ENCODE measurements around the gene MLLT3.
"Not testable (repeated sequence)": the region's sequence is repeated elsewhere in the genome, so short reads cannot be mapped to it uniquely, and the experiment has no call there.

The MLLT3 gene

GRCh38 chr9:20594608-20595007 is 27.7 kb downstream of the MLLT3 start:
- no peak for DNase-seq (ENCODE audit: low spot score)

GRCh38 chr9:20593537-20593936 is 28.8 kb downstream of the MLLT3 start:
- peak; percentile 61 for DNase-seq (ENCODE audit: low spot score)

DNA sequence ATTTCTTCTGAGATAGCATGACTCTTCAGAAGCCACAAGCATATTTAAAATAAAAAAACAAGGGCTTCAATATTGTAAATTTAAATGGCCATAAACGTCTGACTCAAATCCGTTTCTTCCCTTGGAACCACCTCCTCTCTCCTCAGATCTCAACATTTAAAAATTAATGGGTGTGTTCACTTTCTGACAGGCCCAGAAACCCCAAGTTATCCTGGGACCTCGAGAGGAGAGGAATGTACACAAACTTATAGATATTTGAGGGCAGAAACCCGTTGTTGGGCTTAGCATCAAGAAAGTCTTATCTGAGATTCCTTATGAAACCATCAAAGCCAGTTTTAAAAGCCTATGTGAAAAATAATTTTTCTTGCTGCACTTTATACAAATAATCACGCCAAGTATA is 29.2 kb downstream of the MLLT3 start:
- no peak for DNase-seq (ENCODE audit: low spot score)

- no peak for DNase-seq (ENCODE audit: low spot score)
Observed at GRCh38 chr9:20592673-20593072, 29.6 kb downstream of the MLLT3 start.

DNA sequence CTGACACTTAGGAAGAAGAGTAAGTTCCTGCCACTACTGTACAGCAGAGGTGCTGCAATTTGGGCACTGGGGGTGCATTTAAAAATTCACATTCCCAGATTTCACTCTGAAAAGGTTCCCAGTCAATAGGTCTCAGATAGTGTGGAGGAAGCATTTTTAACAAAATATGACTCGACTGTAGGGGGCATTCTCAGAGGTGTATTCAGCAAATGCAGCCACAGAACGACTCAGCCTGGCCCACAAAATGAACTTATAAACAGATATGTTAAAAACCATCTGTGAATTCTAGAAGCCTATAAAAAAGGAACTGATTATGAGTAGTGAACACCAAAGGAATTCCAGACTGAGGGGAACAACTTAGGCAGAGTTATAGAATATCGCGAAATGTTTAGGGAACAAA is 31.1 kb downstream of the MLLT3 start:
- DNase-seq (ENCODE audit: low spot score), result no peak

DNA sequence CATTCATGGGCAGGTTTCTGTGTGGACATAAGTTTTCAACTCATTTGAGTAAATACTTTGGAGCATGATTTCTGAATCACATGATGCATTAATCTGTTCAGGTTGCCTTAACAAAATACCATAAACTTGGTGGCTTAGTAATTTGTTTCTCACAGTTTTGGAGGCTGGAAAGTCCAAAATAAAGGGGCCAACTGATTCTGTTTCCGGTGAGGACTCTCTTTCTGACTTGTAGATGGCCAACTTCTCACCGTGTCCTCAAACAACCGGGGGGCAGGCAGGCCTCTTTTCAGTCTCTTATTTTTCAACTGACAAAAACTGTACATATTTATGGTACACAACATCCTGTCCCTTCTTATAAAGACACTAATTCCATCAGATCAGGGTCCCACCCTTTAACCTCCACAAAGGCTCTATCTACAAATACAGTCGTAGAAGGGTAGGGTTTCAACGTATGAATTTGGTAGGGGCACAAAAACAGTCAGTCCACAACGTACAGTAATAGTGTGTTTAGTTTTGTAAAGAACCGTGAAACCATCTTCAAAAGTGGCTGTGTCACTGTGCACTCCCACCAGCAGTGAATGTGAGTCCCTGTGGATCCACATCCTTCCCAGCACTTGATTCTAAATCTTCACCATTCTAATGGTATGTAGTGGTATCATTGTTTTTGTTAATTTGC is 37.2 kb downstream of the MLLT3 start:
- DNase-seq (ENCODE audit: low spot score), result no peak

GRCh38 chr9:20583088-20583487 is 39.2 kb downstream of the MLLT3 start:
- DNase-seq (ENCODE audit: low spot score), result not testable (repeated sequence)

DNA sequence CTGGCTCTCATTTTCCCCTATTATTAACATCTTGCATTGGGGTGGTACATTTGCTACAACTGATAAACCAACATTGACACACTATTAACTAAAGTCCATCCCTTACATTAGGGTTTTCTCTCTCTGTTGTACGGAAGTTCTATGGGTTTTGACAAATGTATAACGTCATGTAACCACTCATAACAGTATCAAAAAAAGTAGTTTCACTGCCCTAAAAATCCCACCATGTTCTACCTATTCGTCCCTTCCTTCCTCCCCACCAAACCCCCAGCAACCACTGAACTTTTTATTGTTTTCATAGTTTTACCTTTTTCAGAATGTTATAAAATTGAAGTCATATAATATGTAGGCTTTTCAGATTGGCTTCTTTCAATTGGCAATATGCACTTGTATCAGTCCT is 40.1 kb downstream of the MLLT3 start:
- DNase-seq (ENCODE audit: low spot score), result no peak

DNA sequence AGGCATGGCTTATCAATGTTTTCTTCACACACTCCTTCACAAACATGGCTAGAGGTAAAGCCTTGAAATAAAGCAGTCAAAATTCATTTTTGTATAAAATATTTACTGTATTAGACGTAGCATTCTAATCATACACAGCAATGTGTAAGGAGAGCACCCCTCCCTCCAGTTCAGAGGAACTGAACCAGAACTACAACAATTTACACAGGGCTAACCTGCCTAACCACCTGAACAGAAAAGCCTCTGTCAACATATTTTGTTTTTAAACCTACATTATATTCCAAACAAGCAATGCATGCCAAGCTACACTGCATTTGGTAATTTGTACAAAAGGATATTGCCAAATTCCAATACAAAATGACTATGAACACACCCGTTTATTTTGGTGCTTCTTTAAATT is 41.6 kb downstream of the MLLT3 start:
- DNase-seq (ENCODE audit: low spot score), result no peak

- no peak for DNase-seq (ENCODE audit: low spot score)
Observed at GRCh38 chr9:20579524-20580314, 42.6 kb downstream of the MLLT3 start.

DNA sequence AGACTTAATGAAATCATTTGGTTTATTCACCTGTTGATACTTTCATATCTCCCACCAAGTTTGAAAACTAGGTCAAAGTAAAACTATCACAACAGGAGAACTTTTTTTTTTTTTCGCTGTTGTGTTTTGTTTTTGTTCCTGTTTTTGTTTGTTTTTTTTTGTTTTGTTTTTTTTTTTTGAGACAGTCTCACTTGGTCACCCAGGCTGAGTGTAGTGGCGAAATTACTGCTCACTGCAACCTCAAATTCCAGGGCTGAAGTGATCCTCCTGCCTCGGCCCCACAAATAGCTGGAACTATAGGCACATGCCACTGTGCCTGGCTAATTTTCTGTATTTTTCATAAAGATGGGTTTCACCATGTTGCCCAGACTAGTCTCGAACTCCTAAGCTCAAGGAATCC is 49.3 kb downstream of the MLLT3 start:
- no peak for DNase-seq (ENCODE audit: low spot score)

DNA sequence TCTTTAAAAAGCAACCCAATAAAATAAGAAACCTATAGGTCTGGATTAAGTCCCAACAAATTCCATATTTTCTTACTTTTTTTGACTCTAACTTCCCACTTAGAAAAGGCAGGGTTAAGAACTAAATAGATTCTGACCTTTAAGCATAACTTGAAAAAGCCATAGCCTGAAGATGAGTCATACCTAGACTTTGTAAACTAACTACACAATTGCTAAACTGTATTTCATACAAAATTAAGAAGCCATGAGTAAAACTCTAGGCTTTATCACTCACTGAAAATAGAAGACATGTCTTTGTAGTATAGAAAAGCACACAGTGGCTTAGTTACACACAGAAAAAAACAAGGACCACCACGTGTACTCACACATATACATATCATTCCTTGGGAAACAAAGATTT is 51.5 kb downstream of the MLLT3 start:
- DNase-seq (ENCODE audit: low spot score), result no peak

- no peak for DNase-seq (ENCODE audit: low spot score)
Observed at GRCh38 chr9:20570087-20570486, 52.2 kb downstream of the MLLT3 start.

- no peak for DNase-seq (ENCODE audit: low spot score)
Observed at GRCh38 chr9:20569525-20569924, 52.8 kb downstream of the MLLT3 start.

DNA sequence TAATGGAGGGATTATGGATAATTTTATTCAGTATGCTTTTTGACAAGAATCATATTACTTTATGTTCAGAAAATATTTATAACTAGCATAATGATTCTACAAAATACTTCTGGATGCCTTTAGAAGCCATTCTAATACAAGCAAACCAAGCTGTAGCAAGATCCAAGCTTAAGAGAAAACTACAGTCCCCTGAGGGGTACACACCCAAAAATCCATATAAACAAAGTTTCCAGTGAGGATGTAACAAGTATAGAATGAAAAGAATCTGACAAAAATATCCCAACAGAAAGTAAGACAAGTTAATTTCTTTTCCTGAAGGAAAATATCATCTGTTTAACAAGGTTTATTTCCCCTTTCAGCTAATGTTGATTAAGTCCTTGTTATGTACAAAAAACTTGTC is 53.9 kb downstream of the MLLT3 start:
- no peak for DNase-seq (ENCODE audit: low spot score)

GRCh38 chr9:20566401-20566800 is 55.9 kb downstream of the MLLT3 start:
- no peak for DNase-seq (ENCODE audit: low spot score)

GRCh38 chr9:20564650-20565049 is 57.6 kb downstream of the MLLT3 start:
- no peak for DNase-seq (ENCODE audit: low spot score)

DNA sequence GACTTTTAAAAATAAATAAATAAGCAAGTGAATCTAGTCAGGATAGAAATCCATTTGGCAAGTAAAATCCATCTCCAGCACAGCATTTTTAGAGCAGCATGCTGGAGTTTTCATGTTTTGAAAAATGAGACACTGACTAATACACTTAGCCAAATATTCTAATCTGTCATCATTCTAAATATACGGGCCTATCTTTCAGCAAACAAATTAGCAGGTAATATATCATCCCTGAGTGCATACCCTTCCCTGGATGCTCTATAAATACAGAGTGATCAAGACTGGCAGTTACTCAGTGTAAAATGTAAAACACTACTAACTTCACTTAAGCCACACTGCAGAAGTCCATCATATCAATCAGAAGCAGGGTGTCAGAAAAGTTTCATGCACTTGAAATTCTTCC is 58.4 kb downstream of the MLLT3 start:
- no peak for DNase-seq (ENCODE audit: low spot score)

- no peak for DNase-seq (ENCODE audit: low spot score)
Observed at GRCh38 chr9:20562051-20562450, 60.2 kb downstream of the MLLT3 start.

GRCh38 chr9:20561531-20561930 is 60.8 kb downstream of the MLLT3 start:
- DNase-seq (ENCODE audit: low spot score), result no peak

DNA sequence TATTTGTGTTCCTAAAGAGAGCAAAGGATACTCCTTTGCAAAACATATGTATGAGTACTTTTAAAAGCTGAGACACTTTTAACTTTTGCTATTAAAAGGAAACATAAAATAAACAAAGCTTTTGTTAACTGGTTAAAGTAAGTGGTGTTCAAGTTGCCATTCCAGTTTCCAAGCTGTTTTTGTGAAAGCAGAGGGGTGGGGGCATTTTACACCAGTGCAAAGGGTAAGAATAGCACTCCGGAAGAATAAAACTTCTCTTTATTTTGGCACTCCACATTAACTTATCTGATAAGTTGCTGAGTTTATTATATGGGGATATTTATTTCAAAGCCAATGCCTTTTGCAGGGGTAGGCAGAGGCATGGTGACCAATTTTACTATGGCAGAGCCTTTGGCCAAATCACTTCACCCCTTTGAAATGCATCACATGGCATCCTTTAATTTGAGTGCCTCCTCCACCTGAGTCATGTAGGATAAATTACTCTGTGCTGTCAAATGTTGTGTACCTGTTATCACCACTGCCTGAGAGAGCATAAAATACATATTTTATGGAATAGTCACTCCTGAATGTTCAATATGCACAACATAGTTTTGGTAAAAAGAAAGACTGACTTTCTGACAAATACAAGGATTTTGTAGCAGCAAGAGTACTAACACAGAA is 62.9 kb downstream of the MLLT3 start:
- DNase-seq (ENCODE audit: low spot score), result no peak

DNA sequence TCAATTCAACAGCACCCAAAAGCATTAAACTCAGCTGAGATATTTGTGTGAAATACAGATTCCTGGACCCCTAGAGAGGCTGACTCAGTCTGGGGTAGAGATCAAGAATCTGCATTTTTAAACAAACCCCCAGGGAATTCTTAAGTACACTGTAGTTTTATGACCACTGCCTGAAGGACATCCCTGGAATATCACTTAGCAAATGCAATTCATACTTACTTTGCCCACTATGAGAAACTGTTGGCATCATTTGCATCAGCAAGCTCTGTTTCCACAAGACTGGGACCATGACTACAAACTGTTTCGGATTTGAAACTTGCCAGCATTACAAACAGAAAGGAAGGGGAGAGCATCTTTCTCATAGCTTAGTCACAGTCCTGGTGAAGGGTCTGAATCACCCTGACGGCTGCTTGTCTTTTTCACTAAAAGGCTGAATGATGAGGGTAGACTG is 63.7 kb downstream of the MLLT3 start:
- DNase-seq (ENCODE audit: low spot score), result no peak

DNA sequence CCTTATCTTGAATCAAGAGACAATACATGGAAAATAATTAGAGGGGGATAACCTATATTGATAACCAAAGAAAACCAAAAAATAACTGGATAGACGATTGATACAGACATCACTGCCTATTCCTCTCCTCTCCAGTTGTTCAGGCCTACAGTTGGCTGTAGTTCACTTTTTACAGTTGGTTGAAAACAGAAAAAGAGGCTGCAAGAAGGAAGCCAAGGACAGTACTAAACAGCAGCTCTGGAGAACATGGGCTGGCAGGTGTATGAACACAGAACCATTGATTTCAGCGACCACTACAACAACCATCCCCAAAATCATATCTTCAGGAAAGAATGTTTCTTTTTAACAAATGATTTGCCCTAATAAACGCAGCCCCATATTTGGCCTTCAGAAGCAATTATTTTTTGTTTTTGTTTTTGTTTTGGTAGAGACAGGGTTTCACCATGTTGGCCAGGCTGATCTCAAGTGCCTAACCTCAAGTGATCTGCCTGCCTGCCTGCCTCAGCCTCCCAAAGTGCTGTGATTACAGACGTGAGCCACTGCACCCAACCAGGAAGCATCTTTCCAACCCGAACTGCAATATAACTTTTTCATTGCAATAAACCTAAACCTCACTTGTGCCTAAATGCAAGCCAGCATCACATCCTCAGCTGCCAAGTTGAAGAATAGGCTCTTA is 64.3 kb downstream of the MLLT3 start:
- no peak for DNase-seq (ENCODE audit: low spot score)

Data from putamen (tissue), 1 donor.